Pancreas (tissue), 10 donors: ENCODE results near the gene TNNI2. TPM values are rescaled to one million over a fixed set of nuclear protein-coding genes. Genes with fewer than 3 reads are reported as not detected.

Source experiments
- ATAC-seq, 4 donors: fragments of 200-7000 bp; cut with Tn5 transposase; one replicate each; pipeline versions ENCODE4 v1.8.0 to v1.9.1; 2020; ENCODE audit warnings: mild to moderate bottlenecking in 4 of 4, moderate library complexity in 4 of 4
- DNase-seq, 6 donors: peaks; one replicate each; pipeline ENCODE4 v3.0.0-alpha.2; 2020
- FAIRE-seq: peaks from 2 replicates; lab custom pipeline; 2012; peaks lifted over from hg19 to GRCh38; lab: Jason Lieb, UNC
- H3K27ac ChIP-seq, 4 donors: fragments of 200-600 bp; sonication (generic); 1 replicate in 3 of 4; 2 replicates in 1 of 4; pipeline versions ENCODE4 v1.5.0 to v1.8.0; 2020
- H3K27me3 ChIP-seq, 4 donors: fragments of 200-600 bp; one replicate each; pipeline ENCODE4 v1.8.0; 2021
- H3K36me3 ChIP-seq, 3 donors: fragments of 200-600 bp; sonication (generic) in 1 of 3; one replicate each; pipeline versions ENCODE4 v1.5.0 to v1.8.0; 2020 to 2021
- H3K4me1 ChIP-seq, 3 donors: fragments of 200-600 bp; one replicate each; pipeline ENCODE4 v1.8.0; 2021
- H3K4me3 ChIP-seq, 4 donors: fragments of 200-600 bp; sonication (generic) in 2 of 4; one replicate each; pipeline versions ENCODE4 v1.5.0 to v1.8.0; 2020 to 2021
- H3K9me3 ChIP-seq, 4 donors: fragments of 200-600 bp; one replicate each; pipeline ENCODE4 v1.8.0; 2021
- CTCF ChIP-seq, 4 donors: fragments of 200-600 bp; sonication (generic) in 3 of 4; IDR thresholded peaks; one replicate each; pipeline versions ENCODE4 v1.5.0 to v1.8.0; 2021; ENCODE audit warnings: antibody characterized with exemption in 4 of 4
- WGBS, 2 donors: extraction: QIAGEN DNeasy Blood & Tissue Kit; methylation state at CpG; one replicate each; pipeline ENCODE4 v1.1.7; 2013; 5-methylcytosine and 5-hydroxymethylcytosine counted together
- intact Hi-C, 3 donors: fragments of 100-400 bp; cut with DNase I; formaldehyde crosslinking; loops; one replicate each; pipeline versions ENCODE4 v1.11.1 to v1.14.2; 2022
- polyA plus RNA-seq, 2 donors: library from polyadenylated mRNA; stranded (reverse); fragments of 200-250 nt; gene quantifications; one replicate each; pipeline ENCODE4 v1.2.3, GENCODE V29; 2013
- total RNA-seq, 6 donors: library from RNA; stranded (reverse); fragmentation: NEBNext Ultra II Directional in 4 of 6; extraction: Animal tissue kit (Norgen Biotek cat#: 25700) in 4 of 6; gene quantifications; one replicate each; pipeline versions ENCODE4 v1.2.1 to v1.2.4, GENCODE V29; 2021 to 2023
- donor health status: healthy with polysubstance abuse.
- donor health status: DM: no; HTN: no; CAD: no; lungs with moderate emphysema.
- donor health status: DM: no; HTN: no; CAD: no.
- donor health status: control.
- donor health status: control.
- donor health status: Bipolar disorder and iron deficiency.
- donor health status: DM: yes; HTN: yes; CAD: no.
- donor health status: DM: no; HTN: no; CAD: no.
- donor health status: DM: no; HTN: no; CAD: no.
- donor health status: DM: yes; HTN: yes; CAD: no.

Gene TNNI2
- total and polyA plus RNA-seq, 8 donors, result 2.5 to 57.4 (median 6.6) TPM; not detected in 1

GRCh38 chr11:1845561-1846452 is 7.0 kb downstream of the TNNI2 start:
- Histone ChIP-seq H3K27ac (peak overlapping the region; percentile 39 to 97 (median 94)), H3K9me3 (no peaks in the 10 kb centered on the region), H3K27me3 (no peaks in the 10 kb centered on the region), H3K36me3 (no peaks in the 10 kb centered on the region), H3K4me3 (no peak overlapping the region), H3K4me1 (peaks cover 27 to 54% (median 50%) of the 10 kb centered on the region in 3 donors)
- no peak for TF ChIP-seq CTCF (IDR thresholded peaks at IDR 0.05)
- 76% methylated on average over 20 to 21 of the region's 21 CpGs for WGBS, 2 donors
- no peak for ATAC-seq
- peak in 2 of 6 donors; percentile 55 to 68 for DNase-seq
- no peak for FAIRE-seq
- intact Hi-C loops, result no loop called here

GRCh38 chr11:1846453-1846932 is 7.7 kb downstream of the TNNI2 start:
- Histone ChIP-seq H3K27ac (no peak overlapping the region), H3K9me3 (no peaks in the 10 kb centered on the region), H3K4me3 (no peak overlapping the region), H3K4me1 (peaks cover 26 to 47% (median 44%) of the 10 kb centered on the region in 3 donors), H3K36me3 (no peaks in the 10 kb centered on the region), H3K27me3 (no peaks in the 10 kb centered on the region)
- TF ChIP-seq CTCF (IDR thresholded peaks at IDR 0.05), result no peak
- intact Hi-C loops, result no loop called here
- FAIRE-seq (no peak), DNase-seq (peak in 2 of 6 donors; percentile 51 to 79), ATAC-seq (no peak)
- WGBS, 2 donors, result 84 to 85% methylated on average over 9 of the region's 9 CpGs

GRCh38 chr11:1847006-1847735 is 8.4 kb downstream of the TNNI2 start:
- DNase-seq (peak in 2 of 6 donors; percentile 35 to 69), ATAC-seq (no peak), FAIRE-seq (no peak)
- no peaks in the 10 kb centered on the region for H3K9me3 ChIP-seq
- no peak overlapping the region for H3K27ac ChIP-seq
- WGBS, 2 donors, result 94 to 96% methylated on average over 34 of the region's 34 CpGs
- H3K4me1 ChIP-seq, result peaks cover 19 to 41% (median 37%) of the 10 kb centered on the region in 3 donors
- H3K36me3 ChIP-seq, result no peaks in the 10 kb centered on the region
- intact Hi-C loops, result no loop called here
- no peak for TF ChIP-seq CTCF (IDR thresholded peaks at IDR 0.05)
- H3K27me3 ChIP-seq, result no peaks in the 10 kb centered on the region
- H3K4me3 ChIP-seq, result no peak overlapping the region

GRCh38 chr11:1847926-1848639 is 9.3 kb downstream of the TNNI2 start:
- no peak for ATAC-seq
- Histone ChIP-seq H3K27me3 (no peaks in the 10 kb centered on the region), H3K4me1 (peaks cover 14 to 35% (median 30%) of the 10 kb centered on the region in 3 donors), H3K4me3 (no peak overlapping the region), H3K27ac (no peak overlapping the region), H3K9me3 (no peaks in the 10 kb centered on the region), H3K36me3 (no peaks in the 10 kb centered on the region)
- peak in 2 of 6 donors; percentile 30 to 61 for DNase-seq
- WGBS, 2 donors, result 82 to 85% methylated on average over 17 to 18 of the region's 18 CpGs
- no peak for TF ChIP-seq CTCF (IDR thresholded peaks at IDR 0.05)
- intact Hi-C loops, result no loop called here
- no peak for FAIRE-seq
